Neutrophil (primary cell): ENCODE data around the gene CCL28.
"Not testable (repeated sequence)": the region's sequence is repeated elsewhere in the genome, so short reads cannot be mapped to it uniquely, and the experiment has no call there.

Source experiments
- H3K27ac ChIP-seq: fragments of 200-600 bp; sonication (generic); 2 replicates; pipeline ENCODE4 v1.5.1; 2016; ENCODE audit warnings: mild to moderate bottlenecking, moderate library complexity
- H3K27me3 ChIP-seq: fragments of 200-600 bp; sonication (generic); 2 replicates; pipeline ENCODE4 v1.6.0; 2016; ENCODE audit warnings: mild to moderate bottlenecking
- H3K36me3 ChIP-seq: fragments of 200-600 bp; sonication (generic); 2 replicates; pipeline ENCODE4 v1.5.1; 2017
- H3K4me1 ChIP-seq, 2 experiments: fragments of 200-600 bp in 1 of 2; sonication (generic) in 1 of 2; 1 replicate in 1 of 2; 2 replicates in 1 of 2; pipeline versions ENCODE4 v1.5.1 to v1.6.1; 2013 to 2016; ENCODE audit warnings: low read depth in 1 of 2, low read length in 1 of 2, mild to moderate bottlenecking in 1 of 2, moderate library complexity in 1 of 2; ENCODE audit not compliant: control insufficient read depth in 1 of 2, insufficient read depth in 1 of 2
- H3K4me3 ChIP-seq, 2 experiments: fragments of 200-600 bp in 1 of 2; sonication (generic) in 1 of 2; 1 replicate in 1 of 2; 2 replicates in 1 of 2; pipeline ENCODE4 v1.5.1; 2013 to 2016; ENCODE audit warnings: low read depth in 1 of 2, low read length in 1 of 2, mild to moderate bottlenecking in 1 of 2, moderate library complexity in 1 of 2
- H3K9me3 ChIP-seq: fragments of 200-600 bp; sonication (generic); 2 replicates; pipeline ENCODE4 v1.5.1; 2016
- TF ChIP-seq, protein P1 (sequence below): fragments of 200-600 bp; sonication (generic); IDR thresholded peaks from 2 replicates; pipeline ENCODE4 v1.5.1; 2016; ENCODE audit warnings: antibody characterized with exemption

CCL28 gene

DNA sequence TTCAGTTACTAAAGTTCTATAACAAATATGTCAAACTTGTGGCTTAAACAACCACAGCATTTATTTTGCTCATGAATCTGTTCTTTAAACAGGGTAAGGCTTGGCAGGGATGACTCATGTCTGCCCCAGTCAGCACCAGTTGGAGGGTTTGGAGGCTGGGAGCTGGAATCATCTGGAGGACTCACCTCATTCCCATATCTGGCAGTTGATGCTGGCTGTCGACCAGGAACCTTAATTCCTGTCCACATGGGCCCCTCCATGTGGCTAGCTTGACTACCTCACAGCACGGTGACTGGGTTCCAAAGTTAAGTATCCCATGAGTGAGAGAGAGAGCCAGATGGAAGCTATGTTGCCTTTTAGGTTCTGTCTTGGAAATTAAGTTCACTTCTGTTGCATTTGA lies 13.8 kb upstream of the CCL28 start:
- no peaks in the 10 kb centered on the region for H3K27me3 ChIP-seq
- H3K4me3 ChIP-seq, result no peak overlapping the region
- no peak overlapping the region for H3K27ac ChIP-seq
- no peaks in the 10 kb centered on the region for H3K9me3 ChIP-seq
- H3K4me1 ChIP-seq, result no peaks in the 10 kb centered on the region
- TF ChIP-seq, protein P1, sequence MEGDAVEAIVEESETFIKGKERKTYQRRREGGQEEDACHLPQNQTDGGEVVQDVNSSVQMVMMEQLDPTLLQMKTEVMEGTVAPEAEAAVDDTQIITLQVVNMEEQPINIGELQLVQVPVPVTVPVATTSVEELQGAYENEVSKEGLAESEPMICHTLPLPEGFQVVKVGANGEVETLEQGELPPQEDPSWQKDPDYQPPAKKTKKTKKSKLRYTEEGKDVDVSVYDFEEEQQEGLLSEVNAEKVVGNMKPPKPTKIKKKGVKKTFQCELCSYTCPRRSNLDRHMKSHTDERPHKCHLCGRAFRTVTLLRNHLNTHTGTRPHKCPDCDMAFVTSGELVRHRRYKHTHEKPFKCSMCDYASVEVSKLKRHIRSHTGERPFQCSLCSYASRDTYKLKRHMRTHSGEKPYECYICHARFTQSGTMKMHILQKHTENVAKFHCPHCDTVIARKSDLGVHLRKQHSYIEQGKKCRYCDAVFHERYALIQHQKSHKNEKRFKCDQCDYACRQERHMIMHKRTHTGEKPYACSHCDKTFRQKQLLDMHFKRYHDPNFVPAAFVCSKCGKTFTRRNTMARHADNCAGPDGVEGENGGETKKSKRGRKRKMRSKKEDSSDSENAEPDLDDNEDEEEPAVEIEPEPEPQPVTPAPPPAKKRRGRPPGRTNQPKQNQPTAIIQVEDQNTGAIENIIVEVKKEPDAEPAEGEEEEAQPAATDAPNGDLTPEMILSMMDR, result no peak
- H3K36me3 ChIP-seq, result no peaks in the 10 kb centered on the region

GRCh38 chr5:43423086-43423485 lies 10.9 kb upstream of the CCL28 start:
- not testable (repeated sequence) for H3K27ac ChIP-seq, H3K36me3 ChIP-seq, H3K9me3 ChIP-seq, H3K27me3 ChIP-seq, H3K4me1 ChIP-seq, H3K4me3 ChIP-seq

DNA sequence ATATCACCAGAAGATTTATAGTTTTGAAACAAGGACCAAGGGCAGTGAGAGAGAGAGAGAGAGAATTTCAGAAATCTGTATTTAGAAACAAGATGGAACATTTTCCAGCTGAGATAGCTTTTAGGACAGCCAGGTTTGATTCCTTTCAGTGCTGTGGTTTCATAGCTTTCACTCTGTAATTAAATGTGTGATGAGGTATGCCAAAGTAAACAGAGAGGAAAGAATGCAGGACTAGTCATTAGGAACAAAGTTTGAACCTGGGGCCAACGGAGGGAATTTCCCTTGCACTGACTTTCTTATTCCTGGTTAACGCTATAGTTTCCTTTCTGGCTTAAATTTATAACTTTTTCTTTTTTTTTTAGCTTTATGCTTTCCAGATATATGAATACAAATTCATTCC lies 10.0 kb upstream of the CCL28 start:
- Histone ChIP-seq H3K4me1 (no peaks in the 10 kb centered on the region), H3K27ac (no peak overlapping the region), H3K27me3 (no peaks in the 10 kb centered on the region), H3K36me3 (no peaks in the 10 kb centered on the region), H3K9me3 (no peaks in the 10 kb centered on the region), H3K4me3 (no peak overlapping the region)
- TF ChIP-seq, protein P1, result no peak

DNA sequence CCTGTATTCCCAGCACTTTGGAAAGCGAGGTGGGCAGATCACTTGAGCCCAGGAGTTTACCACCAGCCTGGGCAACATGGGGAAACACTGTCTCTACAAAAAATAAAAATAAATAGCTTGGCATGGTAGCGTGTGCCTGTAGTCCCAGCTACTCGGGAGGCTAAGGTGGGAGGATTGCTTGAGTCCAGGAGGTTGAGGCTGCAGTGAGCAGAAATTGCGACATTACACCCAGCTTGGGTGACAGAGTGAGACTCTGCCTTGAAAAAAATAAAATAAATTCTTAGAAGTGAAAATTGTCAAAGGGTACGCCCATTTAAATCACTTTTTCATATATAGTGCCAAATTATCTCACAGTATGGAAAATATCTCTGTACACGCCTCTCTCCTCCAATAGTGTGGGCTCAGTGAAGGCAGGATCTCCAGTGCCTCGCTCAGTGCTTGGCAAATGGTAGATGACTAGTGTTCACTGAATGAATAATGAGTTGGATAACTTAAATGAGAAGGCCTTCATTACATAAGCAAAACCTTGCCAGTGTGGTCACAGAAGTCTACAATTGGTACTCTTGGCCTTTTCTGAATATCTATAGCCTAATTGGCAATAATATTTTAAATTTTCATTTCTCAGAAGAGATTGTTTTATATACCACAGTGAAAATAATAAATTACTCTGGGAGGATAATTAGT lies 9.4 kb upstream of the CCL28 start:
- Histone ChIP-seq H3K27ac (no peak overlapping the region), H3K4me3 (no peak overlapping the region)
- TF ChIP-seq, protein P1, result no peak

DNA sequence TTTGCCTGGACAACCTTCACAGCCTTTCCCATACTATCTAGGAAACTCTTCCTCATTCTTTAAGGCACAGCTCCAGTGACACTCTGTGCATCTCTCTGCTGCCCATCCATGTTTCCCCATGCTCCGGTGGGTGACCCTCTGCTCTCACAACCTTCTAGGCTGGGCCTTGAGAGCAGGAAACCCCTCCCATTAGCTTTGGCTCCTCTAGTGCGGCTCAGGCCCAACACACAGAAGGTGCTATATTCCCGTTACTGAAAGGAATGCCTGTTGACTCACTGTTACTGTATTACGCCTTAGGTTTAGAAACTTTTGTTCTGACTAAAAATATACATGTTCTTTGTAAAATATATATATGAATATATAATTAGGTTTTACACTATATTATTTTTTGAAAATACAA lies 8.1 kb upstream of the CCL28 start:
- Histone ChIP-seq H3K9me3 (no peaks in the 10 kb centered on the region), H3K36me3 (no peaks in the 10 kb centered on the region), H3K4me1 (no peaks in the 10 kb centered on the region), H3K4me3 (no peak overlapping the region), H3K27me3 (no peaks in the 10 kb centered on the region), H3K27ac (no peak overlapping the region)
- TF ChIP-seq, protein P1, result no peak

More for the DNA sequence above, 9.4 kb upstream of the CCL28 start:
- Histone ChIP-seq H3K4me1 (no peaks in the 10 kb centered on the region), H3K27me3 (no peaks in the 10 kb centered on the region), H3K9me3 (no peaks in the 10 kb centered on the region), H3K36me3 (no peaks in the 10 kb centered on the region)

- Histone ChIP-seq H3K4me1 (no peaks in the 10 kb centered on the region), H3K27me3 (no peaks in the 10 kb centered on the region), H3K27ac (no peak overlapping the region), H3K9me3 (no peaks in the 10 kb centered on the region), H3K36me3 (no peaks in the 10 kb centered on the region), H3K4me3 (no peak overlapping the region)
- TF ChIP-seq, protein P1, result no peak
These were observed 6.4 kb upstream of the CCL28 start for GRCh38 chr5:43418561-43418960.
